ENCODE data around the gene IL9.

Gene IL9

GRCh38 chr5:135851186-135851914, 44.3 kb downstream of the IL9 start:
- TF ChIP-seq, protein P1, sequence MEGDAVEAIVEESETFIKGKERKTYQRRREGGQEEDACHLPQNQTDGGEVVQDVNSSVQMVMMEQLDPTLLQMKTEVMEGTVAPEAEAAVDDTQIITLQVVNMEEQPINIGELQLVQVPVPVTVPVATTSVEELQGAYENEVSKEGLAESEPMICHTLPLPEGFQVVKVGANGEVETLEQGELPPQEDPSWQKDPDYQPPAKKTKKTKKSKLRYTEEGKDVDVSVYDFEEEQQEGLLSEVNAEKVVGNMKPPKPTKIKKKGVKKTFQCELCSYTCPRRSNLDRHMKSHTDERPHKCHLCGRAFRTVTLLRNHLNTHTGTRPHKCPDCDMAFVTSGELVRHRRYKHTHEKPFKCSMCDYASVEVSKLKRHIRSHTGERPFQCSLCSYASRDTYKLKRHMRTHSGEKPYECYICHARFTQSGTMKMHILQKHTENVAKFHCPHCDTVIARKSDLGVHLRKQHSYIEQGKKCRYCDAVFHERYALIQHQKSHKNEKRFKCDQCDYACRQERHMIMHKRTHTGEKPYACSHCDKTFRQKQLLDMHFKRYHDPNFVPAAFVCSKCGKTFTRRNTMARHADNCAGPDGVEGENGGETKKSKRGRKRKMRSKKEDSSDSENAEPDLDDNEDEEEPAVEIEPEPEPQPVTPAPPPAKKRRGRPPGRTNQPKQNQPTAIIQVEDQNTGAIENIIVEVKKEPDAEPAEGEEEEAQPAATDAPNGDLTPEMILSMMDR (IDR thresholded peaks at IDR 0.05; ENCODE audit: control extremely low read depth, extremely low read depth, low read depth, missing control alignments), result no peak
- DNase-seq (ENCODE audit: extremely low spot score), result no peak
- ChIA-PET CTCF (no interaction called here), POLR2A (no interaction called here)

- ChIA-PET POLR2A (no interaction called here), CTCF (no interaction called here)
- TF ChIP-seq, protein P1 (IDR thresholded peaks at IDR 0.05; ENCODE audit: control extremely low read depth, extremely low read depth, low read depth, missing control alignments), result no peak
- DNase-seq (ENCODE audit: extremely low spot score), result no peak
These were observed 45.0 kb downstream of the IL9 start for GRCh38 chr5:135850671-135851070.

DNA sequence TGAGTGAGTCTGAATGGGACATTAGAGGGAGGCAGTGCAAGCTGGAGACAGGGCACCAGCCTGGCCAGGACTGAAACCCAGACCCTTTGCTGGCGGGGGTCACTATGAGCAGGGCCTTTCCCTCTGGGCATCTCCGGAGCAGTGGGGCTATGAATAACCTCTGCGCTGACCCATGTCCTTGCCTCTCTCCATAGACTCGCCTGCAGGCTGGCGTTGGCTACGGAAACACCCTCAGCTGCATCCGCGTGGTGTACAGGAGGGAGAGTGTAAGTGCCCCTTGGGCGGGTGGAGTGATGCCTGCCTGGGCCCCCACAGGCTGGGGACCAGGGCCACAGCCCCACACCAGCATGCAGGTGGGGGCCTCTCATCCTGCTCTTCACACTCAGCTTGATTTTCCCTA, 45.4 kb downstream of the IL9 start:
- ChIA-PET POLR2A (no interaction called here), CTCF (no interaction called here)
- TF ChIP-seq, protein P1 (IDR thresholded peaks at IDR 0.05; ENCODE audit: control extremely low read depth, extremely low read depth, low read depth, missing control alignments), result no peak
- DNase-seq (ENCODE audit: extremely low spot score), result no peak

GRCh38 chr5:135847976-135848375, 47.7 kb downstream of the IL9 start:
- ChIA-PET CTCF (no interaction called here), POLR2A (no interaction called here)
- DNase-seq (ENCODE audit: extremely low spot score), result no peak
- TF ChIP-seq, protein P1 (IDR thresholded peaks at IDR 0.05; ENCODE audit: control extremely low read depth, extremely low read depth, low read depth, missing control alignments), result no peak

GRCh38 chr5:135846311-135846710, 49.3 kb downstream of the IL9 start:
- DNase-seq (ENCODE audit: extremely low spot score), result no peak
- ChIA-PET CTCF (interaction anchor here (1.3 to 2.9 kb wide), 2 partner anchors 11 to 16 kb away, joined by 3 to 11 read pairs; no protein-coding TSS in a partner anchor), POLR2A (no interaction called here)
- TF ChIP-seq, protein P1 (IDR thresholded peaks at IDR 0.05; ENCODE audit: control extremely low read depth, extremely low read depth, low read depth, missing control alignments), result no peak

- no peak for DNase-seq (ENCODE audit: extremely low spot score)
- ChIA-PET POLR2A (no interaction called here), CTCF (interaction anchor here (1.2 to 2.7 kb wide), 3 partner anchors 9 to 15 kb away, joined by 3 to 9 read pairs (median 4); partner anchors contain the start of gene SLC25A48)
- TF ChIP-seq, protein P1 (IDR thresholded peaks at IDR 0.05; ENCODE audit: control extremely low read depth, extremely low read depth, low read depth, missing control alignments), result no peak
These were observed 51.9 kb downstream of the IL9 start for GRCh38 chr5:135843571-135844337.
